GM12878 (cell line): ENCODE measurements around the gene B3GNT7.

Experiments used
- ASH2L ChIP-seq: fragments of 300-600, 200-600 bp; sonication (generic); IDR thresholded peaks from 2 replicates; pipeline ENCODE4 v1.6.1; 2017; ENCODE audit warnings: low read depth, mild to moderate bottlenecking, borderline replicate concordance
- BRCA1 ChIP-seq: IDR thresholded peaks from 2 replicates; pipeline ENCODE4 v1.6.1; 2011; ENCODE audit warnings: low read depth, low read length, improper control_type of control experiment
- CREB1 ChIP-seq: IDR thresholded peaks from 2 replicates; pipeline ENCODE4 v1.6.1; 2012; ENCODE audit warnings: low read depth, mild to moderate bottlenecking, inconsistent platforms
- EP300 ChIP-seq, 2 experiments: fragments of 150-350 bp in 1 of 2; IDR thresholded peaks; 2 replicates each; pipeline ENCODE4 v1.6.1; 2011 to 2012; ENCODE audit warnings: low read depth in 2 of 2, low read length in 2 of 2, borderline replicate concordance in 1 of 2, improper control_type of control experiment in 1 of 2, inconsistent platforms in 1 of 2; ENCODE audit not compliant: control insufficient read depth in 1 of 2
- GABPA ChIP-seq: IDR thresholded peaks from 2 replicates; pipeline ENCODE4 v1.6.1; 2014; ENCODE audit warnings: antibody characterized with exemption, low read depth, mild to moderate bottlenecking, inconsistent platforms
- IKZF2 ChIP-seq, 2 experiments: fragments of 450-650 bp; IDR thresholded peaks; 2 replicates each; pipeline ENCODE4 v1.6.1; 2017; ENCODE audit warnings: mild to moderate bottlenecking in 2 of 2, moderate library complexity in 2 of 2
- IRF4 ChIP-seq: IDR thresholded peaks from 2 replicates; pipeline ENCODE4 v1.6.1; 2011; ENCODE audit warnings: low read depth, low read length
- KDM1A ChIP-seq: fragments of 200-600 bp; sonication (generic); IDR thresholded peaks from 2 replicates; pipeline ENCODE4 v1.6.1; 2016; ENCODE audit warnings: borderline replicate concordance
- POLR2AphosphoS2 ChIP-seq: IDR thresholded peaks from 2 replicates; pipeline ENCODE4 v1.6.1; 2011; ENCODE audit warnings: low read depth, mild to moderate bottlenecking, low read length, improper control_type of control experiment, moderate library complexity
- SIN3A ChIP-seq: IDR thresholded peaks from 2 replicates; pipeline ENCODE4 v1.6.1; 2012; ENCODE audit warnings: low read depth, low read length, improper control_type of control experiment

DNA sequence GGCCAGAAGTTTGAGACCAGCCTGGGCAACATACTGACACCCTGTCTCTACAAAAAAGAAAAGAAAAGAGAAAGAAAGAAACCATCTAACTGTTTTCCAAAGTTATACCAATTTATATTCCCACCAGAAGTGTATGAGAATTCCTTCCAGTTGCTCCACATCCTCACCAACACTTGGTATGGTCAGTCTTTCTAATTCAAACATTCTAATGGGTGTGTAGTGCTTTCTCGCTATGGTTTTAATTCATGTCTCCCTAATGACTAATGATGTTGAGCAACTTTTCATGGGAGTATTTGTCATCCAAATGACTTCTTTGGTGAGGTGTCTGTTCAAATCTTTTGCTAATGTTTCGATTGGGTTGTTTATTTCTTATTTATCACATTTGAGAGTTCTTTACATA is 10.5 kb upstream of the B3GNT7 start:
- no peak for TF ChIP-seq CREB1
- TF ChIP-seq POLR2AphosphoS2: no peak
- TF ChIP-seq IRF4: no peak
- TF ChIP-seq KDM1A: no peak
- TF ChIP-seq EP300 (IDR thresholded peaks at IDR 0.05; ENCODE audit: borderline replicate concordance in 1 of 2, control insufficient read depth in 1 of 2, low read depth in 2 of 2, low read length in 2 of 2): no peak
- TF ChIP-seq ASH2L: no peak
- no peak for TF ChIP-seq BRCA1
- TF ChIP-seq GABPA: no peak
- TF ChIP-seq SIN3A: no peak
- TF ChIP-seq IKZF2 (IDR thresholded peaks at IDR 0.05): no peak
